ENCODE results near the gene ANO6.

GRCh38 chr12:45481746-45482145 lies 265.9 kb downstream of the ANO6 start:
- no peak for TF ChIP-seq CTCF (optimal IDR thresholded peaks at IDR 0.05 in 1 of 3, IDR thresholded peaks at IDR 0.05 in 1 of 3, conservative IDR thresholded peaks at IDR 0.05 in 1 of 3; ENCODE audit: extremely low read depth in 1 of 3, insufficient read depth in 2 of 3, low read length in 3 of 3)
- no peak for TF ChIP-seq EZH2 (IDR thresholded peaks at IDR 0.05; ENCODE audit: low read length)

Data from keratinocyte (primary cell).